ENCODE data around the gene MTUS2. TPM values are rescaled to one million over a fixed set of nuclear protein-coding genes. Genes with fewer than 3 reads are reported as not detected.

MTUS2 gene
- total RNA-seq, 5 donors from 2014 or later (not counting 1 experiment from before 2014, with no cell fraction given), result 0.05 to 0.28 (median 0.12) TPM

- ATAC-seq (replicated peaks in 1 of 4), result no peak
- no peak for DNase-seq
- ChIA-PET CTCF (no interaction called here), POLR2A (no interaction called here)
- no peak overlapping the region for H3K4me3 Mint-ChIP-seq
- peaks cover 3 to 8% of the 10 kb centered on the region in 2 donors for H3K27me3 Mint-ChIP-seq
- Histone ChIP-seq H3K27me3 (replicated peaks in 1 of 2; ENCODE audit: control insufficient read depth in 2 of 2, extremely low read depth in 1 of 2, insufficient read depth in 2 of 2, low read length in 1 of 2) (no peaks in the 10 kb centered on the region), H3K4me1 (ENCODE audit: control insufficient read depth in 1 of 2, extremely low read depth in 1 of 2, insufficient read depth in 2 of 2, low read length in 2 of 2) (no peaks in the 10 kb centered on the region), H3K9me3 (no peaks in the 10 kb centered on the region), H3K36me3 (ENCODE audit: control insufficient read depth in 2 of 2, extremely low read depth in 1 of 2, insufficient read depth in 1 of 2, low read length in 1 of 2) (no peaks in the 10 kb centered on the region), H3K27ac (ENCODE audit: low read length) (no peak overlapping the region), H3K4me3 (ENCODE audit: control insufficient read depth in 1 of 2, extremely low read depth in 1 of 2, low read length in 1 of 2) (no peak overlapping the region)
- H3K27ac Mint-ChIP-seq, result no peak overlapping the region
- no peaks in the 10 kb centered on the region for H3K36me3 Mint-ChIP-seq
- no CpG with 5 or more reads among the region's 2 CpGs for WGBS (ENCODE audit: insufficient coverage)
- peaks cover 6 to 17% (median 10%) of the 10 kb centered on the region in 3 donors for H3K9me3 Mint-ChIP-seq
- no peaks in the 10 kb centered on the region for H3K4me1 Mint-ChIP-seq
Observed at GRCh38 chr13:29154390-29154789, 334.3 kb downstream of the MTUS2 start.

- peaks cover 3 to 9% of the 10 kb centered on the region in 2 donors for H3K27me3 Mint-ChIP-seq
- no peak for ATAC-seq (replicated peaks in 1 of 4)
- WGBS (ENCODE audit: insufficient coverage), result 0% methylated on average over 1 of the region's 1 CpG
Observed at GRCh38 chr13:29156136-29156535, 336.0 kb downstream of the MTUS2 start.

GRCh38 chr13:29159871-29160270, 339.7 kb downstream of the MTUS2 start:
- no peak overlapping the region for H3K27ac ChIP-seq (ENCODE audit: low read length)
- H3K4me3 Mint-ChIP-seq, result no peak overlapping the region
- H3K36me3 Mint-ChIP-seq, result no peaks in the 10 kb centered on the region
- H3K4me1 ChIP-seq (ENCODE audit: control insufficient read depth in 1 of 2, extremely low read depth in 1 of 2, insufficient read depth in 2 of 2, low read length in 2 of 2), result no peaks in the 10 kb centered on the region
- no peaks in the 10 kb centered on the region for H3K4me1 Mint-ChIP-seq
- H3K27ac Mint-ChIP-seq, result no peak overlapping the region
- WGBS (ENCODE audit: insufficient coverage), result 100% methylated on average over 1 of the region's 5 CpGs
- peaks cover 3 to 5% of the 10 kb centered on the region in 2 donors for H3K27me3 Mint-ChIP-seq
- ChIA-PET POLR2A (no interaction called here), CTCF (no interaction called here)
- ATAC-seq (replicated peaks in 1 of 4), result no peak
- no peak overlapping the region for H3K4me3 ChIP-seq (ENCODE audit: control insufficient read depth in 1 of 2, extremely low read depth in 1 of 2, low read length in 1 of 2)
- H3K9me3 Mint-ChIP-seq, result peaks cover 0 to 4% (median 0%) of the 10 kb centered on the region in 3 donors
- peaks cover 0 to 4% of the 10 kb centered on the region in 2 experiments for H3K27me3 ChIP-seq (replicated peaks in 1 of 2; ENCODE audit: control insufficient read depth in 2 of 2, extremely low read depth in 1 of 2, insufficient read depth in 2 of 2, low read length in 1 of 2)
- no peak for DNase-seq
- H3K9me3 ChIP-seq, result no peaks in the 10 kb centered on the region
- H3K36me3 ChIP-seq (ENCODE audit: control insufficient read depth in 2 of 2, extremely low read depth in 1 of 2, insufficient read depth in 1 of 2, low read length in 1 of 2), result no peaks in the 10 kb centered on the region

More at GRCh38 chr13:29156136-29156535, 336.0 kb downstream of the MTUS2 start:
- Mint-ChIP-seq H3K4me3 (no peak overlapping the region), H3K36me3 (no peaks in the 10 kb centered on the region), H3K4me1 (no peaks in the 10 kb centered on the region), H3K27ac (no peak overlapping the region), H3K9me3 (peaks cover 6 to 12% (median 9%) of the 10 kb centered on the region in 3 donors)
- Histone ChIP-seq H3K27ac (ENCODE audit: low read length) (no peak overlapping the region), H3K9me3 (no peaks in the 10 kb centered on the region), H3K4me1 (ENCODE audit: control insufficient read depth in 1 of 2, extremely low read depth in 1 of 2, insufficient read depth in 2 of 2, low read length in 2 of 2) (no peaks in the 10 kb centered on the region), H3K27me3 (replicated peaks in 1 of 2; ENCODE audit: control insufficient read depth in 2 of 2, extremely low read depth in 1 of 2, insufficient read depth in 2 of 2, low read length in 1 of 2) (no peaks in the 10 kb centered on the region), H3K4me3 (ENCODE audit: control insufficient read depth in 1 of 2, extremely low read depth in 1 of 2, low read length in 1 of 2) (no peak overlapping the region), H3K36me3 (ENCODE audit: control insufficient read depth in 2 of 2, extremely low read depth in 1 of 2, insufficient read depth in 1 of 2, low read length in 1 of 2) (no peaks in the 10 kb centered on the region)
- ChIA-PET POLR2A (no interaction called here), CTCF (no interaction called here)
- no peak for DNase-seq

GRCh38 chr13:29160862-29161261, 340.7 kb downstream of the MTUS2 start:
- Mint-ChIP-seq H3K9me3 (peaks cover 0 to 4% (median 0%) of the 10 kb centered on the region in 3 donors), H3K27me3 (peaks cover 0 to 5% of the 10 kb centered on the region in 2 donors), H3K27ac (no peak overlapping the region), H3K4me3 (no peak overlapping the region), H3K36me3 (no peaks in the 10 kb centered on the region), H3K4me1 (peaks cover 0 to 1% (median 0%) of the 10 kb centered on the region in 3 donors)
- ChIA-PET CTCF (no interaction called here), POLR2A (no interaction called here)
- Histone ChIP-seq H3K4me3 (ENCODE audit: control insufficient read depth in 1 of 2, extremely low read depth in 1 of 2, low read length in 1 of 2) (no peak overlapping the region), H3K9me3 (no peaks in the 10 kb centered on the region), H3K36me3 (ENCODE audit: control insufficient read depth in 2 of 2, extremely low read depth in 1 of 2, insufficient read depth in 1 of 2, low read length in 1 of 2) (no peaks in the 10 kb centered on the region), H3K27me3 (replicated peaks in 1 of 2; ENCODE audit: control insufficient read depth in 2 of 2, extremely low read depth in 1 of 2, insufficient read depth in 2 of 2, low read length in 1 of 2) (peaks cover 0 to 4% of the 10 kb centered on the region in 2 experiments), H3K4me1 (ENCODE audit: control insufficient read depth in 1 of 2, extremely low read depth in 1 of 2, insufficient read depth in 2 of 2, low read length in 2 of 2) (no peaks in the 10 kb centered on the region), H3K27ac (ENCODE audit: low read length) (no peak overlapping the region)
- 26% methylated on average over 3 of the region's 3 CpGs for WGBS (ENCODE audit: insufficient coverage)
- ATAC-seq (replicated peaks in 1 of 4) (no peak), DNase-seq (no peak)

GRCh38 chr13:29161676-29162075, 341.5 kb downstream of the MTUS2 start:
- 50% methylated on average over 6 of the region's 6 CpGs for WGBS (ENCODE audit: insufficient coverage)
- H3K9me3 Mint-ChIP-seq, result peaks cover 0 to 4% (median 0%) of the 10 kb centered on the region in 3 donors
- no peaks in the 10 kb centered on the region for H3K9me3 ChIP-seq
- no peak for ATAC-seq (replicated peaks in 1 of 4)
- no peaks in the 10 kb centered on the region for H3K36me3 Mint-ChIP-seq
- H3K27ac ChIP-seq (ENCODE audit: low read length), result no peak overlapping the region
- CTCF ChIA-PET, result no interaction called here
- H3K4me1 Mint-ChIP-seq, result peaks cover 0 to 1% (median 0%) of the 10 kb centered on the region in 3 donors
- H3K4me3 ChIP-seq (ENCODE audit: control insufficient read depth in 1 of 2, extremely low read depth in 1 of 2, low read length in 1 of 2), result no peak overlapping the region
- DNase-seq, result no peak
- no peak overlapping the region for H3K4me3 Mint-ChIP-seq
- no peaks in the 10 kb centered on the region for H3K36me3 ChIP-seq (ENCODE audit: control insufficient read depth in 2 of 2, extremely low read depth in 1 of 2, insufficient read depth in 1 of 2, low read length in 1 of 2)
- peaks cover 0 to 4% of the 10 kb centered on the region in 2 experiments for H3K27me3 ChIP-seq (replicated peaks in 1 of 2; ENCODE audit: control insufficient read depth in 2 of 2, extremely low read depth in 1 of 2, insufficient read depth in 2 of 2, low read length in 1 of 2)
- H3K4me1 ChIP-seq (ENCODE audit: control insufficient read depth in 1 of 2, extremely low read depth in 1 of 2, insufficient read depth in 2 of 2, low read length in 2 of 2), result no peaks in the 10 kb centered on the region
- H3K27me3 Mint-ChIP-seq, result peaks cover 0 to 5% of the 10 kb centered on the region in 2 donors
- POLR2A ChIA-PET, result no interaction called here
- H3K27ac Mint-ChIP-seq, result no peak overlapping the region

- POLR2A ChIA-PET, result interaction anchor here in 1 of 2 donors (0.6 kb wide), 1 partner anchor 36 kb away, joined by 3 read pairs; no protein-coding TSS in a partner anchor
Observed at GRCh38 chr13:29162638-29163235, 342.6 kb downstream of the MTUS2 start.

More at GRCh38 chr13:29162638-29163235, 342.6 kb downstream of the MTUS2 start:
- Mint-ChIP-seq H3K4me1 (peaks cover 0 to 1% (median 0%) of the 10 kb centered on the region in 3 donors), H3K36me3 (no peaks in the 10 kb centered on the region), H3K27me3 (peaks cover 0 to 5% of the 10 kb centered on the region in 2 donors), H3K9me3 (peaks cover 0 to 4% (median 0%) of the 10 kb centered on the region in 3 donors), H3K4me3 (no peak overlapping the region), H3K27ac (no peak overlapping the region)
- Histone ChIP-seq H3K9me3 (no peaks in the 10 kb centered on the region), H3K27ac (ENCODE audit: low read length) (no peak overlapping the region), H3K4me1 (ENCODE audit: control insufficient read depth in 1 of 2, extremely low read depth in 1 of 2, insufficient read depth in 2 of 2, low read length in 2 of 2) (no peaks in the 10 kb centered on the region), H3K27me3 (replicated peaks in 1 of 2; ENCODE audit: control insufficient read depth in 2 of 2, extremely low read depth in 1 of 2, insufficient read depth in 2 of 2, low read length in 1 of 2) (peaks cover 0 to 4% of the 10 kb centered on the region in 2 experiments), H3K36me3 (ENCODE audit: control insufficient read depth in 2 of 2, extremely low read depth in 1 of 2, insufficient read depth in 1 of 2, low read length in 1 of 2) (no peaks in the 10 kb centered on the region), H3K4me3 (ENCODE audit: control insufficient read depth in 1 of 2, extremely low read depth in 1 of 2, low read length in 1 of 2) (no peak overlapping the region)
- DNase-seq (no peak), ATAC-seq (replicated peaks in 1 of 4) (no peak)
- WGBS (ENCODE audit: insufficient coverage), result 68% methylated on average over 3 of the region's 6 CpGs
- CTCF ChIA-PET, result no interaction called here

Measured in T-cell (primary cell).